OCI-LY7 (cell line): ENCODE measurements around the gene SMARCAL1. TPM values are rescaled to one million over a fixed set of nuclear protein-coding genes. Genes with fewer than 3 reads are reported as not detected.

Experiments used
- Bru-seq: library from RNA; stranded (reverse); fragments of 400-500 nt; gene quantifications from one replicate; lab custom pipeline; 2021; lab: Mats Ljungman, UMichigan
- BruChase-seq, 2 experiments: library from RNA; stranded (reverse); fragments of 400-500 nt; gene quantifications; one replicate each; lab custom pipeline; 2021; lab: Mats Ljungman, UMichigan
- BruUV-seq: library from RNA; stranded (reverse); fragments of 400-500 nt; replicated peaks from 2 replicates; lab custom pipeline; 2021; lab: Mats Ljungman, UMichigan
- CTCF ChIA-PET: fragments of 300-600 bp; sonication (Branson Sonifier 250); formaldehyde crosslinking; loops from one replicate; lab custom pipeline; 2022; ENCODE audit warnings: antibody characterized with exemption; ENCODE audit not compliant: unreplicated experiment; lab: Charles Lee
- POLR2A ChIA-PET: fragments of 300-600 bp; sonication (Branson Sonifier 250); formaldehyde crosslinking; loops from one replicate; lab custom pipeline; 2022; ENCODE audit warnings: antibody characterized with exemption; lab: Charles Lee
- DNase-seq: peaks from one replicate; pipeline ENCODE4 v3.0.0-alpha.2; 2015; ENCODE audit warnings: low spot score
- H2AFZ ChIP-seq: fragments of 200-600 bp; sonication (generic), shearing (Covaris generic); 2 replicates; pipeline ENCODE4 v1.6.1; 2014; ENCODE audit warnings: mild to moderate bottlenecking, antibody characterized with exemption, low read length, moderate library complexity
- H3K27ac ChIP-seq: fragments of 200-600 bp; sonication (generic); 2 replicates; pipeline ENCODE4 v1.5.1; 2014; ENCODE audit warnings: mixed run types, low read depth, mild to moderate bottlenecking, moderate library complexity, low read length, inconsistent platforms; ENCODE audit not compliant: poor library complexity, severe bottlenecking
- H3K36me3 ChIP-seq: fragments of 200-600 bp; sonication (generic); 2 replicates; pipeline ENCODE4 v1.6.1; 2014; ENCODE audit warnings: mild to moderate bottlenecking, antibody characterized with exemption, low read length, moderate library complexity, mixed read lengths; ENCODE audit not compliant: insufficient read depth
- H3K4me1 ChIP-seq: fragments of 200-600 bp; sonication (generic); 2 replicates; pipeline ENCODE4 v1.5.1; 2014; ENCODE audit warnings: mild to moderate bottlenecking, low read length; ENCODE audit not compliant: insufficient read depth, poor library complexity, severe bottlenecking
- H3K4me2 ChIP-seq: fragments of 200-600 bp; sonication (generic); 2 replicates; pipeline ENCODE4 v1.6.1; 2014; ENCODE audit warnings: mild to moderate bottlenecking, low read length
- H3K4me3 ChIP-seq: fragments of 200-600 bp; sonication (generic); 2 replicates; pipeline ENCODE4 v1.5.1; 2014; ENCODE audit warnings: mild to moderate bottlenecking, low read depth, low read length; ENCODE audit not compliant: poor library complexity, severe bottlenecking
- H3K79me2 ChIP-seq: fragments of 200-600 bp; sonication (generic); 2 replicates; pipeline ENCODE4 v1.6.1; 2016; ENCODE audit warnings: low read depth, mild to moderate bottlenecking, low read length, moderate library complexity, mixed read lengths; ENCODE audit not compliant: insufficient read depth
- H3K9me2 ChIP-seq: fragments of 200-600 bp; sonication (generic); 2 replicates; pipeline ENCODE4 v1.6.1; 2016; ENCODE audit warnings: mild to moderate bottlenecking, low read length, mixed read lengths; ENCODE audit not compliant: insufficient read depth
- H3K9me3 ChIP-seq: fragments of 200-600 bp; sonication (generic); 2 replicates; pipeline ENCODE4 v1.6.1; 2014; ENCODE audit warnings: mild to moderate bottlenecking, mixed run types, low read length, mixed read lengths
- H4K20me1 ChIP-seq: fragments of 200-600 bp; sonication (generic); 2 replicates; pipeline ENCODE4 v1.6.1; 2014; ENCODE audit warnings: mild to moderate bottlenecking, antibody characterized with exemption, low read length, moderate library complexity, mixed read lengths; ENCODE audit not compliant: insufficient read depth
- EZH2phosphoT487 ChIP-seq: fragments of 200-600 bp; sonication (generic); IDR thresholded peaks from 2 replicates; pipeline ENCODE4 v1.6.1; 2018; ENCODE audit warnings: low read depth, borderline replicate concordance, mild to moderate bottlenecking, mixed run types, antibody characterized with exemption, low read length, moderate library complexity, mixed read lengths
- intact Hi-C: fragments of 100-400 bp; cut with micrococcal nuclease; formaldehyde crosslinking; loops from one replicate; pipeline ENCODE4 v1.10.0; 2022; ENCODE audit not compliant: unreplicated experiment
- long read RNA-seq: library from polyadenylated mRNA; stranded (forward); transcript quantifications from one replicate; pipeline ENCODE4 v2.0.0, GENCODE V29; 2022
- total RNA-seq, 2 experiments: library from RNA; depleted of rRNA in 1 of 2; stranded (reverse); fragments of >200 nt in 1 of 2; shearing (Covaris generic) in 1 of 2; gene quantifications; 2 replicates each; pipeline ENCODE4 v1.2.3, GENCODE V29; 2014 to 2022
- TF ChIP-seq, protein P1 (sequence below): fragments of 200-600 bp; sonication (generic); conservative IDR thresholded peaks from 2 replicates; pipeline ENCODE4 v1.5.1; 2014; ENCODE audit warnings: mild to moderate bottlenecking, antibody characterized with exemption, low read length, moderate library complexity, mixed read lengths

SMARCAL1 gene
- total RNA-seq (2014; rRNA removed; shearing (Covaris generic)): 11.0 and 12.2 TPM in 2 replicates
- 24.9 and 26.1 TPM in 2 replicates for total RNA-seq (2022)
- Bru-seq, nascent RNA: percentile 60 among the genes with signal in this experiment
- percentile 57 among the genes with signal in this experiment for BruChase-seq, experiment 1, labeled RNA remaining after a 6-hour chase
- BruChase-seq, experiment 2, labeled RNA remaining after a 2-hour chase: percentile 57 among the genes with signal in this experiment
- long read RNA-seq, transcript SMARCAL1-201 (18 exons, 3,271 nt): major isoform, 23 of 61 reads
- long read RNA-seq, partial matches to known transcripts: 6 of 61 reads
- long read RNA-seq, other reads (novel, unspliced or antisense): 28 of 61 reads

DNA sequence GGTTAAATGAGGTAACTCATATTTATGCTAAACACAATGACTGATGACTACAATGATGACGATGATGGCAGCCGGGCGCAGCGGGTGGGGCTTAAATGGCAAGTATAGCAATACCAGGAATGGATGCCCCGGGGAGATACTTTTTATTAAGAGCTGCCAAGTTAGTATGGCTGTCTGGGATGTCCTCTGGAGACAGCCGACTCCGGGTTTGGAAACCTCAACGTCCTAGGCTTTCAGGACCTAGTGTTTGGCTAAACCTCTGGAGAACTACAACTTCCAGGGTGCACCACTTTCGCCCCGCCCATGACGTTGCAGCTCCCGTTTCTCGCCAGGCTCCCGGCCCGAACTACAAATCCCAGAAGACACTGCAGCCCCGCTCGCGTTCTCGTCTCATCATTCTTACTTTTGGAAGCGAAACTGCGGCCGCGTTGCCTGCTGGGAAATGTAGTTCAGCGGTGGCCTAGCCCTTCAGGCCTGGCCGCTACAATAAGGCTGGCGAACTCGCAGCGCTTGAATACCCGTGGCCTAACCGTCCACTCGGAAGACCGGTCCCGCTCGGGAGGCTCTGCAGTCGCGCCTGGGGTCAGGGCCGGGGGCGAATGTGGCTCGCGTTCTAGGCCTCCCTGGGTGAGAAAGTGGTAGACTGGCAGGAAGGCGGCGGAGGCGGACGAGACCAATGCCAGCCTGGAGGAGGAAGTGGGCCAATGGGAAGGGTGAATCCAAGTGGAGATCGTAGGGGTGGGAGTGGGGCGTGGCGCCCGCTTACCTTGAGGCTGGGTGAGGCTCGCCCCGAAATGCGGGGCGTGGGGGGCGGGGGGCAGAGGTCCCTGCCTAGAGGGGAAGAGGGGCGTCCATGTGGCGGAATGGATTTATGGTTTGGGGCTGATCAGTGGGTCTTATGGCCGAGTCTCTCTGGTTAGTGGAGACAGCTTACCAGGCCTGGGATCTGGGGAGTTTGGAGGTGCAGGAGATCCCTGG lies at the start of gene SMARCAL1:
TSS of gene SMARCAL1 (plus strand) at position 463 of the 978 bp plus-strand sequence. CDS start 2,221 bp downstream, outside the sequence.
- intact Hi-C loops: loop anchor here (1.0 to 2.0 kb wide), 2 partner anchors 86 to 303 kb away; partner anchors contain the start of genes RPL37A and XRCC5
- Histone ChIP-seq H3K4me2 (peak within 1 kb of the TSS; percentile 86), H3K27ac (peak within 1 kb of the TSS; percentile 29), H3K4me1 (peaks cover 20% of the 10 kb centered on the region), H3K9me2 (no peaks in the 10 kb centered on the region), H3K4me3 (peak within 1 kb of the TSS; percentile 71), H3K79me2 (no peaks in the 10 kb centered on the region; the same call in 1 of the 2 replicates), H3K9me3 (no peaks in the 10 kb centered on the region), H2AFZ (peak within 1 kb of the TSS; percentile 92), H3K36me3 (peaks cover 6% of the 10 kb centered on the region), H4K20me1 (no peaks in the 10 kb centered on the region)
- ChIA-PET CTCF (interaction anchor here (0.6 kb wide), 2 partner anchors 197 to 331 kb away, joined by 3 to 6 read pairs; partner anchors contain the start of genes PECR and TMEM169), POLR2A (interaction anchor here (0.7 to 2.7 kb wide), 6 partner anchors 11 to 354 kb away, joined by 3 to 16 read pairs (median 4); partner anchors contain the start of gene RPL37A)
- TF ChIP-seq, protein P1, sequence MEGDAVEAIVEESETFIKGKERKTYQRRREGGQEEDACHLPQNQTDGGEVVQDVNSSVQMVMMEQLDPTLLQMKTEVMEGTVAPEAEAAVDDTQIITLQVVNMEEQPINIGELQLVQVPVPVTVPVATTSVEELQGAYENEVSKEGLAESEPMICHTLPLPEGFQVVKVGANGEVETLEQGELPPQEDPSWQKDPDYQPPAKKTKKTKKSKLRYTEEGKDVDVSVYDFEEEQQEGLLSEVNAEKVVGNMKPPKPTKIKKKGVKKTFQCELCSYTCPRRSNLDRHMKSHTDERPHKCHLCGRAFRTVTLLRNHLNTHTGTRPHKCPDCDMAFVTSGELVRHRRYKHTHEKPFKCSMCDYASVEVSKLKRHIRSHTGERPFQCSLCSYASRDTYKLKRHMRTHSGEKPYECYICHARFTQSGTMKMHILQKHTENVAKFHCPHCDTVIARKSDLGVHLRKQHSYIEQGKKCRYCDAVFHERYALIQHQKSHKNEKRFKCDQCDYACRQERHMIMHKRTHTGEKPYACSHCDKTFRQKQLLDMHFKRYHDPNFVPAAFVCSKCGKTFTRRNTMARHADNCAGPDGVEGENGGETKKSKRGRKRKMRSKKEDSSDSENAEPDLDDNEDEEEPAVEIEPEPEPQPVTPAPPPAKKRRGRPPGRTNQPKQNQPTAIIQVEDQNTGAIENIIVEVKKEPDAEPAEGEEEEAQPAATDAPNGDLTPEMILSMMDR: no peak
- TF ChIP-seq EZH2phosphoT487: no peak
- peak; percentile 98 for DNase-seq
- no TSS peak for BruUV-seq

DNA sequence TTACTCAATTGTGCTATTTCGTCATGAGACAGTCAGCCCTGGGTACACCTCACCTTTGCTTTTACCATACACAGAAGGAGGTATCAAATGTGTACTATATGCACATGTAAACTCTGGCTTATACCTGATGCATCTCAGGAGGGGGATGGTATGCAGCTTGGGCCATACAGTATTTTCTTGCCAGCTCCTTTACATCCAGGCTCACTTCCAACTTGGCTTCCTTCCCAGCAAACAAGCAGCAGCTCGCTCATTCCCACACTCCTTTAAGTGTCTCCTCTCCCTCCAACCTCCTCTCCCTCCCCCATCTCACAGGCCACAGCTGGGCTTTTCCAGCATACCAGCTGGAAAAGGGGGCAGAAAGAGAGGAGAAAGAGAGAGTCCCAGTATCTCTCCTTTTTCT lies 49.6 kb upstream of the SMARCAL1 start:
- no peaks in the 10 kb centered on the region for H3K4me1 ChIP-seq
- no peaks in the 10 kb centered on the region for H3K9me2 ChIP-seq
- intact Hi-C loops: no loop called here
- POLR2A ChIA-PET: no interaction called here
- no peak for DNase-seq
- no peaks in the 10 kb centered on the region for H3K9me3 ChIP-seq
- H3K4me3 ChIP-seq: no peak overlapping the region
- no peaks in the 10 kb centered on the region for H4K20me1 ChIP-seq
- H3K36me3 ChIP-seq: no peaks in the 10 kb centered on the region
- no peaks in the 10 kb centered on the region for H3K79me2 ChIP-seq
- no peak for TF ChIP-seq EZH2phosphoT487
- TF ChIP-seq, protein P1: no peak
- no peak overlapping the region for H3K27ac ChIP-seq
- BruUV-seq: no TSS peak
- no peak overlapping the region for H3K4me2 ChIP-seq
- CTCF ChIA-PET: no interaction called here
- H2AFZ ChIP-seq: no peak overlapping the region
